GM19099 (cell line): ENCODE results near the gene ETFB.

Source experiments
- POLR2A ChIP-seq: IDR thresholded peaks from 3 replicates; pipeline ENCODE4 v1.6.1; 2011; ENCODE audit warnings: low read depth; ENCODE audit not compliant: insufficient read length; ENCODE audit errors: extremely low read depth

Gene ETFB

GRCh38 chr19:51305479-51305878 is 60.7 kb downstream of the ETFB start:
- no peak for TF ChIP-seq POLR2A

DNA sequence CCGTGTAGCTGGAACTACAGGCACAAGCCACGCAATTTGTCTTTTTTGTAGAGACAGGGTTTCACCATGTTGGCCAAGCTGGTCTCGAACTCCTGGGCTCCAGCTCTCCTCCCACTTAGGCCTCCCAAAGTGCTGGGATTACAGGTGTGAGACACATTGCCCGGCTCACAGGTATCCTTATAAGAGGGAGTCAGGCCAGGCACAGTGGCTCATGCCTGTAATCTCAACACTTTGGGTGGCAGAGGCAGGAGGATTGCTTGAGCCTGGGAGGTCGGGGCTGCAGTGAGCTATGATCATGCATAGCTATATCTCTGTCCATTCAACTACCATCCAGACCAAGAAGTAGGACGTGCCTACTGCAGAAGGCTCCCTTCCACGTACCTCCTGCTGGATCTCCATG is 64.9 kb downstream of the ETFB start:
- no peak for TF ChIP-seq POLR2A

- TF ChIP-seq POLR2A = no peak
Measured at GRCh38 chr19:51297406-51297805, 68.8 kb downstream of the ETFB start.

GRCh38 chr19:51296336-51297093 is 69.7 kb downstream of the ETFB start:
- no peak for TF ChIP-seq POLR2A

DNA sequence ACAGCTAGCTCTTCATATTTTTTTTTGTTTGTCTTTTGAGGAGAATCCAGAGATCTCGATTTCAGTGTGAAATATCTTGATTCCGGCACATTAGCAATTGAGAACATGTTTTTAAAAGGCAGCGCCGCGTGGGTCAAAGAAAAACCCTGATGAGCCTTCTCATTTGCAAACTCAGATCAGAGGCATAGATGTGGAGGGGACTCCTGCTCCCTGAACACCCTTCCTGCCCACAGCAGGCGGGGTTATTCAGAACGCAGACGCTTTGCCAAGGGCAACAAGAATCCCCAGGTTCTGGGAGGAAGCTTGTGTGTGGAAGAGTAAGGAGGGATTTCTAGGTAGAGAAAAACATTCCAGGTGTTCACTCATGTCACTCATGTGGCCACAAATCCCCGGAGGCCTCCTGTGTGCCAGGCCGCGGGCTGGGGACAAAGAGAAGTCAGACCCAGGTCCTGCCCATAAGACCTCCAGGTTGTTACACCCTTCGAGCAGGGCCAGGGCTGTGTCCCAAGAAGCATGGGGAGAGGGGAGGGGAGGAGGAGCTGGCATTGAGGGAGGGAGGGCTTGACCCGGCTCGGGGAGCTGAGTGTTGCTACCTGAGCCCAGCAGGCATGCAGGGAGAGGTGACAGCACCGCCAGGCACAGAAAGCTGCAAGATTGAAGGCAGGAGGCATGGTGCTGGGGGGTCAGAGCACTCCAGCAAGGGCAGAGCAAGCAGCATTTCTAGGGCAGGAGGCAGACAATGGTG is 70.6 kb downstream of the ETFB start:
- TF ChIP-seq POLR2A = no peak
